Stomach (tissue), 9 donors: ENCODE data around the gene SLAMF1. TPM values are rescaled to one million over a fixed set of nuclear protein-coding genes. Genes with fewer than 3 reads are reported as not detected.

Experiments
- DNase-seq, 2 donors: peaks; one replicate each; pipeline versions ENCODE4 v3.0.0 to v3.0.0-alpha.2; 2013 to 2019
- H3K27ac ChIP-seq, 5 donors: fragments of 200-600 bp in 4 of 5; sonication (generic) in 4 of 5; one replicate each; pipeline ENCODE4 v1.5.1; 2013 to 2019; ENCODE audit warnings: mild to moderate bottlenecking in 1 of 5, moderate library complexity in 1 of 5
- H3K27me3 ChIP-seq, 3 donors: fragments of 200-600 bp; sonication (generic); one replicate each; pipeline ENCODE4 v1.5.1; 2017 to 2019; ENCODE audit warnings: mixed run types in 1 of 3
- H3K36me3 ChIP-seq, 4 donors: fragments of 200-600 bp; sonication (generic); 1 replicate in 3 of 4; 2 replicates in 1 of 4; pipeline ENCODE4 v1.5.1; 2016 to 2019
- H3K4me1 ChIP-seq, 4 donors: fragments of 200-600 bp; sonication (generic); one replicate each; pipeline ENCODE4 v1.5.1; 2016 to 2019
- H3K4me3 ChIP-seq, 4 donors: fragments of 200-600 bp; sonication (generic) in 3 of 4; one replicate each; pipeline ENCODE4 v1.5.1; 2016 to 2019; ENCODE audit warnings: mild to moderate bottlenecking in 1 of 4
- H3K9me3 ChIP-seq, 4 donors: fragments of 200-600 bp; sonication (generic); one replicate each; pipeline ENCODE4 v1.5.1; 2016 to 2019
- EP300 ChIP-seq: sonication (generic); formaldehyde crosslinking; IDR thresholded peaks from one replicate; pipeline ENCODE4 v1.6.1; 2017; ENCODE audit warnings: antibody characterized with exemption
- POLR2A ChIP-seq, 4 donors: fragments of 450-650 bp; IDR thresholded peaks; one replicate each; pipeline ENCODE4 v1.6.1; 2016; ENCODE audit warnings: antibody characterized with exemption in 4 of 4, control low read depth in 2 of 4, mild to moderate bottlenecking in 1 of 4, moderate library complexity in 1 of 4
- POLR2AphosphoS5 ChIP-seq, 3 donors: sonication (generic); formaldehyde crosslinking; IDR thresholded peaks; one replicate each; pipeline ENCODE4 v1.6.1; 2016; ENCODE audit warnings: antibody characterized with exemption in 3 of 3
- WGBS, 5 donors: extraction: QIAGEN DNeasy Blood & Tissue Kit in 3 of 5; methylation state at CpG; one replicate each; pipeline versions ENCODE4 v1.1.5 to v1.1.7; 2013 to 2018; 5-methylcytosine and 5-hydroxymethylcytosine counted together
- intact Hi-C: fragments of 100-400 bp; cut with DNase I; formaldehyde crosslinking; loops from one replicate; pipeline ENCODE4 v1.15.1; 2023; ENCODE audit warnings: low total_unique reads
- polyA plus RNA-seq, 3 donors: library from polyadenylated mRNA; stranded (reverse); fragments of 200-250 nt; gene quantifications; one replicate each; pipeline ENCODE4 v1.2.3, GENCODE V29; 2013
- total RNA-seq, 5 donors: library from RNA; depleted of rRNA; stranded (reverse); fragments of >200 nt; gene quantifications; one replicate each; pipeline versions ENCODE4 v1.1.0 to v1.2.3, GENCODE V29; 2014 to 2016
- TF ChIP-seq, protein P1 (sequence below), 7 experiments: fragments of 450-650 bp in 4 of 7; fragments of 200-600 bp in 3 of 7; sonication (generic) in 3 of 7; IDR thresholded peaks; one replicate each; pipeline ENCODE4 v1.5.1; 2016 to 2019; ENCODE audit warnings: antibody characterized with exemption in 7 of 7, control low read depth in 2 of 7, mild to moderate bottlenecking in 1 of 7
- donor health status: healthy with polysubstance abuse.
- donor health status: Bipolar disorder and iron deficiency.
- donor health status: healthy.

Gene SLAMF1
- total and polyA plus RNA-seq, 8 donors = 0.12 to 4.1 (median 0.92) TPM; not detected in 3

DNA sequence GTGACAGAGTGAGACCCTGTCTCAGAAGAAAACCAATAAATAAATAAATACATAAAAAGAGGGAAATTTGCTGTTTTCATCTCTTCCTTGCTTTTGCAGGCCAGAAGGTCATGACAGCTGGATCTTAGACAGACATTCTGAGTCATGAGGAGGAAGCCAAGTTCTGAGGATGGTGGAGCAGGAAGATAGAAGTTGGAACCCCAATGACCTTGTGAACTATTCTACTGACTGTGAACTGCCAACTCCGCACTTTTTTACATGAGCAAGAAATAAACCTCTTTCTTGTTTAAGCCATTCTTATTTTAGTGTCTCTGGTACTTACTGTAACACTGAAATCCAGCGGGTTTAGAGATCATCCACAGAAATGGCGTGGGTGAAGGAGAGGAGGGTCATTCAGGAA, 76.0 kb downstream of the SLAMF1 start:
- no peaks in the 10 kb centered on the region for H3K27me3 ChIP-seq
- DNase-seq = no peak
- no peaks in the 10 kb centered on the region for H3K9me3 ChIP-seq
- WGBS, 5 donors = 83 to 97% (median 93%) methylated on average over 3 of the region's 3 CpGs
- H3K27ac ChIP-seq = no peak overlapping the region
- no peaks in the 10 kb centered on the region for H3K4me1 ChIP-seq
- no peak overlapping the region for H3K4me3 ChIP-seq
- TF ChIP-seq POLR2A (IDR thresholded peaks at IDR 0.05) (no peak), EP300 (no peak), POLR2AphosphoS5 (IDR thresholded peaks at IDR 0.05) (no peak)
- TF ChIP-seq, protein P1, sequence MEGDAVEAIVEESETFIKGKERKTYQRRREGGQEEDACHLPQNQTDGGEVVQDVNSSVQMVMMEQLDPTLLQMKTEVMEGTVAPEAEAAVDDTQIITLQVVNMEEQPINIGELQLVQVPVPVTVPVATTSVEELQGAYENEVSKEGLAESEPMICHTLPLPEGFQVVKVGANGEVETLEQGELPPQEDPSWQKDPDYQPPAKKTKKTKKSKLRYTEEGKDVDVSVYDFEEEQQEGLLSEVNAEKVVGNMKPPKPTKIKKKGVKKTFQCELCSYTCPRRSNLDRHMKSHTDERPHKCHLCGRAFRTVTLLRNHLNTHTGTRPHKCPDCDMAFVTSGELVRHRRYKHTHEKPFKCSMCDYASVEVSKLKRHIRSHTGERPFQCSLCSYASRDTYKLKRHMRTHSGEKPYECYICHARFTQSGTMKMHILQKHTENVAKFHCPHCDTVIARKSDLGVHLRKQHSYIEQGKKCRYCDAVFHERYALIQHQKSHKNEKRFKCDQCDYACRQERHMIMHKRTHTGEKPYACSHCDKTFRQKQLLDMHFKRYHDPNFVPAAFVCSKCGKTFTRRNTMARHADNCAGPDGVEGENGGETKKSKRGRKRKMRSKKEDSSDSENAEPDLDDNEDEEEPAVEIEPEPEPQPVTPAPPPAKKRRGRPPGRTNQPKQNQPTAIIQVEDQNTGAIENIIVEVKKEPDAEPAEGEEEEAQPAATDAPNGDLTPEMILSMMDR (IDR thresholded peaks at IDR 0.05) = no peak
- intact Hi-C loops = no loop called here
- no peaks in the 10 kb centered on the region for H3K36me3 ChIP-seq

DNA sequence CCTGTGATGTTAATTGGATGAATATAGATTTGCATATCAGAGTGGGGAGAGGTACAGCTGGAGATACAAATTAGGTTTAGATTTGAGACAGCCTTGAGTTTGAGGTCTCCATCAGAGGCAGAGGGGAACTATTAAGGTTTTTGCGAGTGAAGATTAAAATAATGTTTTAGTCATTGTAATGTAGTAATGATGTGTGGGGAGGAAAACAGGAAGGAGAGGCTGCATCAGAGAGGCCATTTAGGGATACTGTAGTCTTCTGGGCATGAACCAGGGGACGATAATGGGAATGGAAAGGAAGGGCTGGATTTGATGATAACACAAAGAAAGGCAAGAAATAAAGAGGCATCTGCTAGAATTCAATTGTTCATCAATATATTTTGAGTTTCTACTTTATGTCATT, 77.0 kb downstream of the SLAMF1 start:
- H3K36me3 ChIP-seq = no peaks in the 10 kb centered on the region
- no peak for DNase-seq
- intact Hi-C loops = no loop called here
- no peaks in the 10 kb centered on the region for H3K9me3 ChIP-seq
- H3K4me3 ChIP-seq = no peak overlapping the region
- 64 to 83% (median 83%) methylated on average over 2 of the region's 2 CpGs for WGBS, 5 donors
- TF ChIP-seq EP300 = no peak
- TF ChIP-seq POLR2A (IDR thresholded peaks at IDR 0.05) = no peak
- TF ChIP-seq, protein P1 (IDR thresholded peaks at IDR 0.05) = no peak
- no peak for TF ChIP-seq POLR2AphosphoS5 (IDR thresholded peaks at IDR 0.05)
- no peaks in the 10 kb centered on the region for H3K4me1 ChIP-seq
- no peak overlapping the region for H3K27ac ChIP-seq
- H3K27me3 ChIP-seq = no peaks in the 10 kb centered on the region

DNA sequence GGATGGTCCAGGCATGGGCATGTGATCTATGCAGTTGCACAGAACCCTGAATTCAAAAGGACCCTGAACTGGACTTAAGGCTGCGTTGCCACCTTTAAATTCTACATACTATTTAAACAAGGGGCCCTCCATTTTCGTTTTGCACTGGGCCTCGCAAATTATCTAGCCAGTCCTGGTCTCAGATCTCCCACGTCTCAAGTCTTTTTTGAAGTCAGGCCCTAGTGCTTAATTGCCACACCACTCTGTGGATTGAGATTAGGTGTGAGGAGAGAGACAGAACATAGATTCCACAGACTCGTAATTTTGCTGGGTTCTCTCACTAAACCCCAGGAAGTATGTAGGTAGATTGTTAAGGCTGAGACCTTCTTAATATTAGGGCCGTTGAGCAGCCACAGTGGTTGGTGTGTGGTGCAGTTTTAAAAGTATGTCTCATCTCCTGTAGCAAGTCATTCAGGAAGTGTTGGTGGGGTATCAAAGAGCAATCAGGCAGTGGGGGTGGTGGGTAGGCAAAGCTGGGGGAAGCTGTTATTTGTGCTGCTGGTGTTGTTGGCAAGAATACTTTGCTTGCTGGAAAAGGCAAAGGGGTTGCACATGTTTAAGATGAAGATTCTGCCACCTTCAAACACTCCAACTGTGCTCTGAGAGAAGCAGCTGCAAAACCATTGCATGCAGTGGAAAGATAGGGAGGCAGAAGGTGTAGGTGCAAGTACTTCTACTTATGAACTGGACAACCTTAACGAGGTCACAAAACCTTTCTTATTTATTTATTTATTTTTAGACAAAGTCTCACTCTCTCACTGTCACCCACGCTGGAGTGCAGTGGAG, 78.8 kb downstream of the SLAMF1 start:
- Histone ChIP-seq H3K36me3 (no peaks in the 10 kb centered on the region), H3K4me3 (no peak overlapping the region), H3K27ac (peak overlapping the region; percentile 16 to 54 (median 41)), H3K9me3 (peaks cover 0 to 8% (median 0%) of the 10 kb centered on the region in 4 donors), H3K27me3 (no peaks in the 10 kb centered on the region), H3K4me1 (no peaks in the 10 kb centered on the region)
- TF ChIP-seq POLR2AphosphoS5 (IDR thresholded peaks at IDR 0.05) (no peak), POLR2A (IDR thresholded peaks at IDR 0.05) (no peak), EP300 (no peak)
- TF ChIP-seq, protein P1 (IDR thresholded peaks at IDR 0.05) = no peak
- intact Hi-C loops = no loop called here
- 53 to 71% (median 58%) methylated on average over 8 of the region's 8 CpGs for WGBS, 5 donors
- DNase-seq = peak in 1 of 2 donors; percentile 44

DNA sequence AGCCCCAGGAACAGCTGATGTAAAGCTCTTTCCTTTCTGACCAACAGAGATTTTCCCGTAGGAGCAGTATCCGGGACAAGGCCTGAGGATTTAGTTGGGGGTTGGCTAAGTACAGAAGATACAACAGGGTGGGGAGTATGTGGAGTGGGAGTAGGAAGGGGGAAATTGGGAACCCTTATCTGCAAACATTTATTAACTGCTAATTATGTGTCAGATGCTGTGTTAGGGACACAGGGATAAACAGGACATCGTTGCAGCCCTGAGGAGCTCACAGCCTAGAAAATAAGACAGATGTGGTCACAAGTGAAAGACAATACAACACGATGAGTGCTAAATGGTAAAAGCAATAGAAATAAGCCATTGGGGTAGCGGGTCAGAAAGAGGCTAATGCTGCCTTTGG, 79.5 kb downstream of the SLAMF1 start:
- Histone ChIP-seq H3K27ac (peak overlapping the region in 4 of 5 donors; percentile 16 to 54 (median 42)), H3K4me3 (no peak overlapping the region), H3K27me3 (no peaks in the 10 kb centered on the region), H3K36me3 (no peaks in the 10 kb centered on the region), H3K4me1 (no peaks in the 10 kb centered on the region), H3K9me3 (peaks cover 0 to 13% (median 0%) of the 10 kb centered on the region in 4 donors)
- no peak for DNase-seq
- WGBS, 5 donors = 75 to 85% (median 78%) methylated on average over 5 of the region's 5 CpGs
- intact Hi-C loops = no loop called here
- TF ChIP-seq, protein P1 (IDR thresholded peaks at IDR 0.05) = no peak
- TF ChIP-seq POLR2AphosphoS5 (IDR thresholded peaks at IDR 0.05) = no peak
- TF ChIP-seq EP300 = no peak
- no peak for TF ChIP-seq POLR2A (IDR thresholded peaks at IDR 0.05)
